HG02885 (cell line): Measurements from ENCODE around the gene SLC5A10.

Experiments
- ATAC-seq: cut with Tn5 transposase; IDR thresholded peaks from one replicate; pipeline ENCODE4 v1.9.1; 2021; ENCODE audit warnings: mild to moderate bottlenecking; ENCODE audit not compliant: unreplicated experiment, poor library complexity

The SLC5A10 gene

GRCh38 chr17:18963126-18964017, 11.4 kb downstream of the SLC5A10 start:
- no peak for ATAC-seq

- no peak for ATAC-seq
These were observed 12.0 kb downstream of the SLC5A10 start for GRCh38 chr17:18964018-18964351.

GRCh38 chr17:18964550-18964949, 12.6 kb downstream of the SLC5A10 start:
- ATAC-seq, result no peak

- ATAC-seq, result no peak
These were observed 13.7 kb downstream of the SLC5A10 start for GRCh38 chr17:18965530-18966236.

- ATAC-seq, result no peak
These were observed 15.1 kb downstream of the SLC5A10 start for GRCh38 chr17:18966831-18967624.

GRCh38 chr17:18967916-18968315, 16.0 kb downstream of the SLC5A10 start:
- no peak for ATAC-seq

- ATAC-seq, result no peak
These were observed 16.4 kb downstream of the SLC5A10 start for GRCh38 chr17:18968345-18968744.

GRCh38 chr17:18968945-18969887, 17.3 kb downstream of the SLC5A10 start:
- no peak for ATAC-seq

- ATAC-seq, result no peak
These were observed 18.9 kb downstream of the SLC5A10 start for GRCh38 chr17:18970582-18971480.

- ATAC-seq, result no peak
These were observed 19.8 kb downstream of the SLC5A10 start for GRCh38 chr17:18971801-18972200.

- no peak for ATAC-seq
These were observed 22.6 kb downstream of the SLC5A10 start for GRCh38 chr17:18974407-18975149.

GRCh38 chr17:18975597-18975996, 23.6 kb downstream of the SLC5A10 start:
- no peak for ATAC-seq

GRCh38 chr17:18976201-18976600, 24.2 kb downstream of the SLC5A10 start:
- no peak for ATAC-seq

GRCh38 chr17:18977021-18977420, 25.1 kb downstream of the SLC5A10 start:
- ATAC-seq, result no peak

GRCh38 chr17:18977646-18978045, 25.7 kb downstream of the SLC5A10 start:
- ATAC-seq, result no peak

- no peak for ATAC-seq
These were observed 26.1 kb downstream of the SLC5A10 start for GRCh38 chr17:18978050-18978449.

- ATAC-seq, result no peak
These were observed 26.7 kb downstream of the SLC5A10 start for GRCh38 chr17:18978655-18979054.

GRCh38 chr17:18980682-18981334, 28.8 kb downstream of the SLC5A10 start:
- ATAC-seq, result no peak
